Mucosa of descending colon (tissue), 3 donors: ENCODE results near the gene HTR3E. TPM values are rescaled to one million over a fixed set of nuclear protein-coding genes. Genes with fewer than 3 reads are reported as not detected.
A peak's percentile ranks its signal among the peaks of the same experiment; 100 is the strongest.

Source experiments
- ATAC-seq: fragments of 200-7000 bp; cut with Tn5 transposase; one replicate; pipeline ENCODE4 v1.9.1; 2020; ENCODE audit warnings: mild to moderate bottlenecking, moderate library complexity
- DNase-seq, 3 donors: peaks; one replicate each; pipeline ENCODE4 v3.0.0-alpha.2; 2020
- H3K36me3 ChIP-seq: fragments of 200-600 bp; one replicate; pipeline ENCODE4 v1.8.0; 2021; ENCODE audit warnings: low read depth, mild to moderate bottlenecking
- H3K4me1 ChIP-seq: fragments of 200-600 bp; one replicate; pipeline ENCODE4 v1.8.0; 2021; ENCODE audit warnings: low read depth, mild to moderate bottlenecking
- H3K4me3 ChIP-seq: fragments of 200-600 bp; one replicate; pipeline ENCODE4 v1.8.0; 2021; ENCODE audit warnings: mild to moderate bottlenecking
- H3K9me3 ChIP-seq: fragments of 200-600 bp; one replicate; pipeline ENCODE4 v1.8.0; 2021; ENCODE audit warnings: mild to moderate bottlenecking
- CTCF ChIP-seq: fragments of 200-600 bp; IDR thresholded peaks from one replicate; pipeline ENCODE4 v1.8.0; 2022; ENCODE audit warnings: antibody characterized with exemption, mild to moderate bottlenecking
- intact Hi-C, 2 donors: fragments of 100-400 bp; cut with DNase I in 1 of 2; cut with micrococcal nuclease in 1 of 2; formaldehyde crosslinking; loops; one replicate each; pipeline versions ENCODE4 v1.11.0 to v1.11.1; 2022; cut with DNase I, micrococcal nuclease
- long read RNA-seq, 2 donors: library from polyadenylated mRNA; unstranded; transcript quantifications; one replicate each; pipeline ENCODE4 v2.0.0, GENCODE V29; 2019 to 2021
- total RNA-seq, 3 donors: library from RNA; stranded (reverse); fragmentation: NEBNext Ultra II Directional in 2 of 3; extraction: Animal tissue kit (Norgen Biotek cat#: 25700) in 2 of 3; gene quantifications; one replicate each; pipeline versions ENCODE4 v1.2.1 to v1.2.4, GENCODE V29; 2021 to 2023
- donor health status: DM: no; HTN: no; CAD: no; lungs with moderate emphysema.
- donor health status: DM: no; HTN: no; CAD: no.
- donor health status: DM: no; HTN: yes; CAD: no.

The HTR3E gene
- total RNA-seq, result under 1 TPM; 0.16 to 0.70 (median 0.35) TPM
- long read RNA-seq, donor 1, result 0 reads
- long read RNA-seq, donor 2, result 0 reads

GRCh38 chr3:184096811-184097383, at the start of gene HTR3E:
Gene HTR3E, plus strand, starts transcription at chr3:184097064. Its CDS starts 466 bp downstream, at chr3:184097530.
- Histone ChIP-seq H3K4me1 (no peaks in the 10 kb centered on the region), H3K36me3 (no peaks in the 10 kb centered on the region), H3K9me3 (peaks cover 12% of the 10 kb centered on the region), H3K4me3 (no peak within 1 kb of the TSS)
- TF ChIP-seq CTCF, result no peak
- DNase-seq (no peak), ATAC-seq (no peak)
- intact Hi-C loops, result no loop called here

- DNase-seq (peak in 2 of 3 donors; percentile 17 to 34), ATAC-seq (peak; percentile 80)
- no peak for TF ChIP-seq CTCF
- intact Hi-C loops, result no loop called here
- H3K36me3 ChIP-seq, result no peaks in the 10 kb centered on the region
- no peaks in the 10 kb centered on the region for H3K4me1 ChIP-seq
- no peaks in the 10 kb centered on the region for H3K9me3 ChIP-seq
- H3K4me3 ChIP-seq, result no peak overlapping the region
Measured at GRCh38 chr3:184050217-184050847, 46.5 kb upstream of the HTR3E start.

GRCh38 chr3:184052767-184053166, 44.1 kb upstream of the HTR3E start, which contains the start of gene HTR3C:
Gene HTR3C, plus strand, starts transcription at chr3:184053047. Its CDS starts 34 bp downstream, at chr3:184053081.
- TF ChIP-seq CTCF, result no peak
- ATAC-seq (no peak), DNase-seq (no peak)
- intact Hi-C loops, result no loop called here
- Histone ChIP-seq H3K9me3 (no peaks in the 10 kb centered on the region), H3K36me3 (no peaks in the 10 kb centered on the region), H3K4me1 (no peaks in the 10 kb centered on the region), H3K4me3 (no peak within 1 kb of the TSS)

GRCh38 chr3:184058029-184058428, 38.8 kb upstream of the HTR3E start:
- Histone ChIP-seq H3K4me1 (no peaks in the 10 kb centered on the region), H3K9me3 (no peaks in the 10 kb centered on the region), H3K36me3 (no peaks in the 10 kb centered on the region), H3K4me3 (no peak overlapping the region)
- no peak for ATAC-seq
- DNase-seq, result no peak
- intact Hi-C loops, result no loop called here
- TF ChIP-seq CTCF, result no peak

- intact Hi-C loops, result no loop called here
- DNase-seq (no peak), ATAC-seq (no peak)
- Histone ChIP-seq H3K4me1 (no peaks in the 10 kb centered on the region), H3K36me3 (no peaks in the 10 kb centered on the region), H3K4me3 (no peak overlapping the region), H3K9me3 (no peaks in the 10 kb centered on the region)
- no peak for TF ChIP-seq CTCF
Measured at GRCh38 chr3:184059424-184059823, 37.4 kb upstream of the HTR3E start.
